ENCODE results near the gene GFOD2. TPM values are rescaled to one million over a fixed set of nuclear protein-coding genes. Genes with fewer than 3 reads are reported as not detected.

Gene GFOD2
- total and polyA plus RNA-seq, 2 of the 13 experiments (the other 11 are each of a cell fraction or from before 2014, with no cell fraction given), result 11.1 to 17.2 TPM

- TF ChIP-seq STAG1 (CRISPR knock-in tag; IDR thresholded peaks at IDR 0.05) (no peak), ERF (CRISPR knock-in tag; IDR thresholded peaks at IDR 0.05) (no peak), ZNF232 (CRISPR knock-in tag; IDR thresholded peaks at IDR 0.05; ENCODE audit: borderline replicate concordance) (no peak), ZBTB46 (CRISPR knock-in tag; IDR thresholded peaks at IDR 0.05; ENCODE audit: borderline replicate concordance) (no peak), ZNF576 (CRISPR knock-in tag; IDR thresholded peaks at IDR 0.05) (no peak), FOXO1 (CRISPR knock-in tag; IDR thresholded peaks at IDR 0.05) (no peak)
Measured at GRCh38 chr16:67673712-67674580, 45.2 kb downstream of the GFOD2 start (continued).

- Histone ChIP-seq H3K4me3 (replicated peaks in 1 of 3; ENCODE audit: insufficient read depth in 1 of 3, low read depth in 2 of 3, low read length in 3 of 3) (no peak overlapping the region), H3K27me3 (ENCODE audit: control insufficient read depth in 1 of 2, insufficient read depth in 2 of 2, low read length in 2 of 2) (no peaks in the 10 kb centered on the region), H4K20me1 (ENCODE audit: insufficient read depth, low read length) (no peaks in the 10 kb centered on the region), H3K4me2 (ENCODE audit: low read depth, low read length) (no peak overlapping the region), H3K9ac (ENCODE audit: insufficient read depth, low read depth, low read length) (no peak overlapping the region), H3K27ac (ENCODE audit: extremely low read length, insufficient read depth, low read length) (no peak overlapping the region), H2AFZ (ENCODE audit: low read length) (no peak overlapping the region), H3K9me3 (ENCODE audit: low read length) (no peaks in the 10 kb centered on the region), H3K79me2 (ENCODE audit: insufficient read depth, low read length) (no peaks in the 10 kb centered on the region), H3K4me1 (ENCODE audit: insufficient read depth, low read length) (peaks cover 21% of the 10 kb centered on the region), H3K36me3 (replicated peaks in 1 of 2; ENCODE audit: control insufficient read depth in 1 of 2, insufficient read depth in 2 of 2, low read length in 2 of 2) (peaks cover 0 to 2% of the 10 kb centered on the region in 2 experiments; a peak in 2 of 5 replicates)
- DNase-seq (ENCODE audit: low spot score) (peak; percentile 72), FAIRE-seq (peak; percentile 93), ATAC-seq (peak; percentile 45)
- CTCF ChIA-PET (ENCODE audit: low intra/inter-chr PET ratio, low total read pairs), result interaction anchor here (0.7 to 2.0 kb wide), 9 partner anchors 134 to 255 kb away, joined by 3 to 17 read pairs (median 4); partner anchors contain the start of gene TSNAXIP1
- intact Hi-C loops (cut with micrococcal nuclease; ENCODE audit: unreplicated experiment) (loop anchor here (1.0 to 5.0 kb wide), 3 partner anchors 134 to 254 kb away; partner anchors contain the start of genes RANBP10 and TSNAXIP1), in situ Hi-C loops (cut with HindIII; ENCODE audit: extremely low pct_ligation_motif_present, low pct_unique_long_range_greater_than_20kb) (no loop called here)
- BruUV-seq (replicated peaks), result no TSS peak
- WGBS (ENCODE audit: low lambda C conversion rate), result 63% methylated on average over 9 of the region's 13 CpGs
- POLR2A ChIA-PET, result interaction anchor here (0.6 to 1.3 kb wide), 3 partner anchors 46 to 147 kb away, joined by 3 to 4 read pairs (median 3); partner anchors contain the start of gene GFOD2
- TF ChIP-seq KLF6 (CRISPR knock-in tag; IDR thresholded peaks at IDR 0.05) (no peak), THAP11 (CRISPR knock-in tag; IDR thresholded peaks at IDR 0.05) (peak; percentile 78), IKZF5 (CRISPR knock-in tag; IDR thresholded peaks at IDR 0.05) (no peak), NFKB2 (CRISPR knock-in tag; IDR thresholded peaks at IDR 0.05; ENCODE audit: borderline replicate concordance) (peak; percentile 54; the same call in 1 of the 2 replicates), SALL1 (CRISPR knock-in tag; IDR thresholded peaks at IDR 0.05) (peak; percentile 21; the same call in 1 of the 2 replicates), ZNF572 (CRISPR knock-in tag; IDR thresholded peaks at IDR 0.05) (0 out of 2 replicates have a peak, but pooled peaks have one; percentile 49)
Measured at GRCh38 chr16:67672739-67673662, 46.1 kb downstream of the GFOD2 start.
